Heart right ventricle (tissue), 16 donors: ENCODE measurements around the gene TRAPPC14. TPM values are rescaled to one million over a fixed set of nuclear protein-coding genes. Genes with fewer than 3 reads are reported as not detected.

Experiments
- ATAC-seq, 8 donors: fragments of 200-7000 bp; cut with Tn5 transposase; one replicate each; pipeline ENCODE4 v1.9.1; 2020; ENCODE audit warnings: mild to moderate bottlenecking in 8 of 8, moderate library complexity in 8 of 8, moderate number of reproducible peaks in 1 of 8
- DNase-seq, 2 donors: peaks; one replicate each; pipeline ENCODE4 v3.0.0-alpha.2; 2020
- H3K27ac ChIP-seq, 10 donors: fragments of 200-600 bp; sonication (generic) in 2 of 10; one replicate each; pipeline versions ENCODE4 v1.5.0 to v1.8.0; 2020 to 2022; ENCODE audit warnings: mild to moderate bottlenecking in 3 of 10
- H3K27me3 ChIP-seq, 7 donors: fragments of 200-600 bp; one replicate each; pipeline ENCODE4 v1.8.0; 2021 to 2022; ENCODE audit warnings: mild to moderate bottlenecking in 2 of 7
- H3K36me3 ChIP-seq, 9 donors: fragments of 200-600 bp; sonication (generic) in 1 of 9; one replicate each; pipeline versions ENCODE4 v1.5.0 to v1.8.0; 2020 to 2022; ENCODE audit warnings: mild to moderate bottlenecking in 2 of 9
- H3K4me1 ChIP-seq, 9 donors: fragments of 200-600 bp; sonication (generic) in 1 of 9; one replicate each; pipeline versions ENCODE4 v1.5.0 to v1.8.0; 2020 to 2022; ENCODE audit warnings: mild to moderate bottlenecking in 4 of 9
- H3K4me3 ChIP-seq, 10 donors: fragments of 200-600 bp; sonication (generic) in 2 of 10; one replicate each; pipeline versions ENCODE4 v1.5.0 to v1.8.0; 2020 to 2022; ENCODE audit warnings: mild to moderate bottlenecking in 7 of 10, moderate library complexity in 2 of 10
- H3K9me3 ChIP-seq, 11 donors: fragments of 200-600 bp in 10 of 11; sonication (generic) in 2 of 11; one replicate each; pipeline versions ENCODE4 v1.5.0 to v1.8.0; 2013 to 2022; ENCODE audit warnings: mild to moderate bottlenecking in 2 of 11, control low read depth in 1 of 11, moderate library complexity in 1 of 11
- CTCF ChIP-seq, 9 donors: fragments of 200-600 bp; sonication (generic) in 2 of 9; IDR thresholded peaks; one replicate each; pipeline versions ENCODE4 v1.5.0 to v1.8.0; 2021 to 2022; ENCODE audit warnings: antibody characterized with exemption in 9 of 9, mild to moderate bottlenecking in 5 of 9, moderate library complexity in 1 of 9
- WGBS, 2 donors: extraction: QIAGEN DNeasy Blood & Tissue Kit; methylation state at CpG; one replicate each; pipeline ENCODE4 v1.1.7; 2013; ENCODE audit warnings: inconsistent platforms in 1 of 2; 5-methylcytosine and 5-hydroxymethylcytosine counted together
- intact Hi-C, 10 donors: fragments of 100-400 bp; cut with DNase I; formaldehyde crosslinking; loops; one replicate each; pipeline versions ENCODE4 v1.11.1 to v1.14.2; 2022
- polyA plus RNA-seq, 2 donors: library from polyadenylated mRNA; stranded (reverse); fragments of 200-250 nt; gene quantifications; one replicate each; pipeline ENCODE4 v1.2.3, GENCODE V29; 2013
- total RNA-seq, 10 donors: library from RNA; stranded (reverse); fragmentation: NEBNext Ultra II Directional in 3 of 10; extraction: Animal tissue kit (Norgen Biotek cat#: 25700) in 3 of 10; gene quantifications; one replicate each; pipeline versions ENCODE4 v1.2.1 to v1.2.4, GENCODE V29; 2021 to 2023
- donor health status: Arrhythmogenic right ventricular cardiomyopathy.
- donor health status: ischemic (EF 13 %, LVEDD 7.1; RV severe dilation, severe dysfunction).
- donor health status: healthy with polysubstance abuse.
- donor health status: DM: no; HTN: yes; CAD: no.
- donor health status: DM: no; HTN: no; CAD: no.
- donor health status: ischemic (EF 25% LVEDD 6.9; RV normal size, moderate dysfunction).
- donor health status: ischemic (EF 25% LVEDD 5.7; RV mildly dilated, moderate dysfunction).
- donor health status: healthy.
- donor health status: DM: yes; HTN: yes; CAD: no.
- donor health status: Ischemic cardiomyopathy.
- donor health status: ischemic (EF 35%, LVEDD 5.7; RV mildly dilated, moderate dysfunction).
- donor health status: nonischemic (EF 11% LVEDD 7.7; RV severe dilation, severe dysfunction).
- donor health status: DM: yes; HTN: yes; CAD: no.
- donor health status: PGD.
- donor health status: ischemic (EF 29% LVEDD 5.4; RV normal size, mild dysfunction).
- donor health status: nonischemic (EF 23%, LVEDD 6.1; RV moderate dilation, normal function).

TRAPPC14 gene
- total and polyA plus RNA-seq, 12 donors = 3.9 to 17.5 (median 7.7) TPM

DNA sequence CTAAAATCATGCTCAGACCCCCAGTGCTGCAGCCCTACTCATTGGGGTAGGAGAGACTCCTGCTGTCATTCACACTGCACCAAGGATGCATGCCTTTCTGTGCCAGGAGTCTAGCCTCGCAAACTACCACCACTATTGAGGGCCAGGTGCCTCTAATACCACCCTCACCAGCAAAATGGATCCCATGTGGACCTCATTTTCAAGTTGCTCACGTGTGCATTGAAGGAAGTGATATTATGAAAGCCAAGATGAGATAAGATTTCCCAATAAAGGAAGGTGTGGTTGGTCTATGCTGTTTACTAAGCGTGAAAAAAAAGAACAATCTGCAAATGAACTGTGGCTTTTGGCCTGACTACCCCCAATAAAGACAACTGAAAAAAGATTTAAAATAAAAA, 17.0 kb downstream of the TRAPPC14 start:
- no peak for TF ChIP-seq CTCF (IDR thresholded peaks at IDR 0.05)
- no peak overlapping the region for H3K4me3 ChIP-seq
- intact Hi-C loops = no loop called here
- ATAC-seq (no peak), DNase-seq (no peak)
- no peaks in the 10 kb centered on the region for H3K36me3 ChIP-seq
- no peak overlapping the region for H3K27ac ChIP-seq
- H3K9me3 ChIP-seq = no peaks in the 10 kb centered on the region
- H3K4me1 ChIP-seq = peaks cover 0 to 6% (median 0%) of the 10 kb centered on the region in 9 donors
- 60 to 64% methylated on average over 3 of the region's 3 CpGs for WGBS, 2 donors
- H3K27me3 ChIP-seq = peaks cover 0 to 11% (median 0%) of the 10 kb centered on the region in 7 donors

DNA sequence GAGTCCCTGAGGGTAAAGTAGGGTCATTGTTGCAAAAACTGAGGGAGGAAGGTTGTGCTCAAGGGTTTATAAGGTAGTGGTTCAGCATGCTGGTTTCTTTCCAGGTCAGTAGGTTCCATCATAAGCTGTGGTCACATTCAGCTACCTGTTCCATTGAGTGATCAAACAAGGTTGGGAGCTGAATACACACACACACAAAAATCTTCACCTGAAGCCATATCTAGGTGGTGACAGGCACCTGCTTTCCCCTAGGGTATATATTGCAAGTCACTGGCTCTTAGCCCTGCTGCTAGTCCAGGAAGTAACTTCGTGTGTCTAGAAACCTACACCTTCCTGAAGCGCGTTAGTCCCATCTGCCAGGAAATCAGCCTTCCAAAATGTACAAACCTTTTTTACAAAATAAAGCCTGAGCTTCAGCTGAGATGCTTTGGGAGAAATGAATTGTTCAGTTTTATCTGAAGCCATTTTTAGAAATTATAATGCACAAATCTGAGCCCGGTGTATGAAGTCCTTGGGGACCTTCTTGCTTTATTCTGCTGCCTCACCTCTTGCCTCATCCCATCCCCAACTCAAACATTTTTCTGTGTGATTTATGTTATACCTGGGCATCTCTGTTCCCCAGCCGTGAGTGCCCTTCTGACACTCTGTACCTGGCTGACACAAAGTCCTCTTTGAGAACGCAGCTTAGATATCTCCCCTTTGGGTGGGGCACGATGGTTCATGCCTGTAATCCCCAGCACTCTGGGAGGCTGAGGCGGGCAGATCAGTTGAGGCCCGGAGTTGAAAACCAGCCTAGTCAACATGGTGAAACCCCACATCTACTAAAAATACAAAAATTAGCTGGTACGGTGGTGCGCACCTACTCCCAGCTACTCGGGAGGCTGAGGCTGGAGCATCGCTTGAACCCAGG, 20.4 kb downstream of the TRAPPC14 start:
- 81% methylated on average over 13 of the region's 13 CpGs for WGBS, 2 donors
- DNase-seq = no peak
- H3K27ac ChIP-seq = no peak overlapping the region
- intact Hi-C loops = loop anchor here in 2 of 10 donors (10.0 kb wide), 2 partner anchors 207 to 267 kb away; no protein-coding TSS in a partner anchor
- no peak for TF ChIP-seq CTCF (IDR thresholded peaks at IDR 0.05)
- H3K4me3 ChIP-seq = no peak overlapping the region
- ATAC-seq = no peak
- peaks cover 0 to 11% (median 0%) of the 10 kb centered on the region in 7 donors for H3K27me3 ChIP-seq
- H3K4me1 ChIP-seq = peaks cover 0 to 6% (median 0%) of the 10 kb centered on the region in 9 donors
- H3K9me3 ChIP-seq = no peaks in the 10 kb centered on the region
- no peaks in the 10 kb centered on the region for H3K36me3 ChIP-seq

- H3K9me3 ChIP-seq = no peaks in the 10 kb centered on the region
- peaks cover 0 to 6% (median 0%) of the 10 kb centered on the region in 7 donors for H3K27me3 ChIP-seq
- TF ChIP-seq CTCF (IDR thresholded peaks at IDR 0.05) = peak; percentile 40 to 89 (median 79)
- H3K4me1 ChIP-seq = peaks cover 3 to 18% (median 8%) of the 10 kb centered on the region in 9 donors
- intact Hi-C loops = loop anchor here (2.0 to 10.0 kb wide), 9 partner anchors 80 to 272 kb away; partner anchors contain the start of genes PVRIG (in 5 of the 10) and TRIM4 (in 1 of the 10)
- no peak overlapping the region for H3K27ac ChIP-seq
- no peak overlapping the region for H3K4me3 ChIP-seq
- 18 to 24% methylated on average over 3 of the region's 3 CpGs for WGBS, 2 donors
- peak in 1 of 2 donors; percentile 39 for DNase-seq
- ATAC-seq = peak in 7 of 8 donors; percentile 69 to 83 (median 80)
- no peaks in the 10 kb centered on the region for H3K36me3 ChIP-seq
Observed at GRCh38 chr7:100132697-100133151, 25.8 kb downstream of the TRAPPC14 start.

- DNase-seq (no peak), ATAC-seq (no peak)
- 60 to 67% methylated on average over 7 of the region's 7 CpGs for WGBS, 2 donors
- peaks cover 0 to 6% (median 0%) of the 10 kb centered on the region in 7 donors for H3K27me3 ChIP-seq
- H3K4me3 ChIP-seq = no peak overlapping the region
- intact Hi-C loops = loop anchor here (2.0 to 10.0 kb wide), 9 partner anchors 80 to 273 kb away; partner anchors contain the start of genes PVRIG (in 5 of the 10) and TRIM4 (in 1 of the 10)
- TF ChIP-seq CTCF (IDR thresholded peaks at IDR 0.05) = no peak
- no peaks in the 10 kb centered on the region for H3K9me3 ChIP-seq
- peaks cover 7 to 24% (median 10%) of the 10 kb centered on the region in 9 donors for H3K4me1 ChIP-seq
- H3K27ac ChIP-seq = no peak overlapping the region
- H3K36me3 ChIP-seq = no peaks in the 10 kb centered on the region
Observed at GRCh38 chr7:100132126-100132525, 26.4 kb downstream of the TRAPPC14 start.
